DMS53 treated with DMSO at 0.1 percent for 48 hours (cell line): Measurements from ENCODE around the gene UBE2L5.

Experiments used
- DNase-seq: peaks from one replicate; lab custom pipeline; 2025; ENCODE audit not compliant: unreplicated experiment; lab: John Stamatoyannopoulos, UW

The UBE2L5 gene

DNA sequence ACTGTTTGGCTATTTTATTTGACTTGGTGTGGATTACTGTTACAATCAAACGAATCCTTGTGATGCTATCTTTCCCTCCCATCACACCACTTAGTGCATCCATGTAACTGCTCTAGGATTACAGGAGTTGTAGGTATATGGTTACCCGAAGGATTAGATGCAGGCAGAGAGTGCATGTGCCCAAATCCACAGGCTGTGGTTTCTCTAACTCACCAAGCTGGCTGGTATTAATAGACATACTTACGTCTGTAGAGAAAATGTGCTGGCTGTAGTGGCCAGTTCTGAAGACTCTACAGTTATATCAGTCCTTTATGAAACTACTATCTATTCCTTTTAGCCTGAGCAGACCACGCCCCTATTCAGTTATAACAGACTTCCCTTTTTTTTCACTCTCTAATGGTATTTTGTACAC lies 44.6 kb downstream of the UBE2L5 start:
- peak; percentile 14 for DNase-seq

- DNase-seq, result no peak
These were observed 51.4 kb downstream of the UBE2L5 start for GRCh38 chr13:30473675-30474074.

DNA sequence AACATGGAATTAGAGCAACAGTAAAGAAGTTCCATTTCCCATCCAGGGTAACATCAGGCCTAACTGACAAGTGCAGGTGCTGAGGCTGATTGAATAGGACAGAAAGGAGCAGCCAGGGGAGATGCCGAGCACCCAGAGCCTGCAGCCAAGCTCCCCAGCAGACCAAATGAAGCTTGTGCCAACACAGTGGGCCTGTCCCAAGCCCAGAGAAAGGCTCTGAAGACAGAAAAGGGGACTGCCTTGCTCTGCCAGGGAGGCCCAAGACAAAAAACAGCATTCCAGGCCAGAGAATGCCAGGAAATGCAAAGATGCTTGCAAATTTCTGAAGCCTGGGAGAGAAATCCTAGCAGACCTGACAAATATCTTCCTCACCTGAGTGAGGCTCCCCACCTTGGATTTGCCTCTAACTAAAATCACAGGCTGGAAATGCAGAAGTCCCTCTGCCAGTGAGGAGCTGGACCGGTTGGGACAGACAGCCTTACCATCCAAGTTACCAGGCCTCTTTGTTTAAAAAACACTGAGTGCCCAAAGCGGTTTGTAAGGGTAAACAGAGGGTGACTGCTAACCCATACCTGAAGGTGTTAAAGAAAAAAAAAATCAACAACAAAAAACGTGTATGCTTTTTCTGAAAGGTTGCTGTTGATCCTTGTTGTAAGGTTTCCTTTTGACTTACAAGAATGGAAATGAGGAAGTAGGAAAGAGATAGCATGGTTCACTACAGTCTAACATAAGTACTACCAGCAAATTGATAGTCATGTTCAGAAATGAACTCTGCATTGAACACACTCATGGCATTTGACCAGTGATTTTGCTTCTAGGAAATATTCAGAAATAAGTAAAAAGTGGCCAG lies 55.3 kb downstream of the UBE2L5 start:
- DNase-seq, result no peak
